H9 (cell line): Measurements from ENCODE around the gene NCAM2. TPM values are rescaled to one million over a fixed set of nuclear protein-coding genes. Genes with fewer than 3 reads are reported as not detected.

Experiments
- DNase-seq: peaks from one replicate; pipeline ENCODE4 v3.0.0-alpha.2; 2017
- H2AFZ ChIP-seq: one replicate; pipeline ENCODE4 v1.6.1; 2013; ENCODE audit warnings: mild to moderate bottlenecking, low read length, control low read depth, moderate library complexity
- H2AK5ac ChIP-seq: 2 replicates; pipeline ENCODE4 v1.6.1; 2013; ENCODE audit warnings: low read length, control low read depth, mixed read lengths; ENCODE audit not compliant: insufficient read length
- H2BK120ac ChIP-seq: one replicate; pipeline ENCODE4 v1.6.1; 2013; ENCODE audit warnings: low read depth, mild to moderate bottlenecking, low read length, control low read depth, inconsistent platforms; ENCODE audit not compliant: poor library complexity, severe bottlenecking
- H2BK12ac ChIP-seq: 2 replicates; pipeline ENCODE4 v1.6.1; 2013; ENCODE audit warnings: low read length, control low read depth, mixed read lengths, low read depth; ENCODE audit not compliant: insufficient read length
- H2BK15ac ChIP-seq: 2 replicates; pipeline ENCODE4 v1.6.1; 2013; ENCODE audit warnings: low read depth, low read length, control low read depth
- H2BK20ac ChIP-seq: one replicate; pipeline ENCODE4 v1.6.1; 2013; ENCODE audit warnings: low read depth, mild to moderate bottlenecking, low read length, control low read depth, inconsistent platforms; ENCODE audit not compliant: poor library complexity, severe bottlenecking
- H2BK5ac ChIP-seq: 2 replicates; pipeline ENCODE4 v1.6.1; 2013; ENCODE audit warnings: low read length, control low read depth, mixed read lengths; ENCODE audit not compliant: insufficient read length
- H3K14ac ChIP-seq: 2 replicates; pipeline ENCODE4 v1.6.1; 2013; ENCODE audit warnings: low read length, control low read depth; ENCODE audit not compliant: insufficient read depth
- H3K18ac ChIP-seq: 2 replicates; pipeline ENCODE4 v1.6.1; 2013; ENCODE audit warnings: low read depth, mild to moderate bottlenecking, mixed read lengths, low read length, control low read depth; ENCODE audit not compliant: insufficient read length
- H3K23ac ChIP-seq: 2 replicates; pipeline ENCODE4 v1.6.1; 2013; ENCODE audit warnings: low read length, control low read depth, mixed read lengths, low read depth; ENCODE audit not compliant: insufficient read length
- H3K23me2 ChIP-seq: 2 replicates; pipeline ENCODE4 v1.6.1; 2013; ENCODE audit warnings: low read depth, mild to moderate bottlenecking, mixed read lengths, low read length, control low read depth; ENCODE audit not compliant: insufficient read length, poor library complexity, severe bottlenecking
- H3K27ac ChIP-seq: 2 replicates; pipeline ENCODE4 v1.5.1; 2013; ENCODE audit warnings: low read length, control low read depth, mixed read lengths, low read depth; ENCODE audit not compliant: insufficient read length
- H3K27me3 ChIP-seq: 2 replicates; pipeline ENCODE4 v1.6.1; 2013; ENCODE audit warnings: low read length, control low read depth, inconsistent platforms; ENCODE audit not compliant: insufficient read depth
- H3K4ac ChIP-seq: 2 replicates; pipeline ENCODE4 v1.6.1; 2013; ENCODE audit warnings: low read depth, mild to moderate bottlenecking, control low read depth, inconsistent platforms, low read length, moderate library complexity
- H3K4me1 ChIP-seq: 2 replicates; pipeline ENCODE4 v1.6.1; 2013; ENCODE audit warnings: low read length, control low read depth, inconsistent platforms; ENCODE audit not compliant: insufficient read depth
- H3K4me2 ChIP-seq: 2 replicates; pipeline ENCODE4 v1.6.1; 2013; ENCODE audit warnings: low read length, control low read depth, mixed read lengths; ENCODE audit not compliant: insufficient read length, insufficient read depth
- H3K56ac ChIP-seq: 2 replicates; pipeline ENCODE4 v1.6.1; 2013; ENCODE audit warnings: low read depth, mild to moderate bottlenecking, mixed read lengths, low read length, control low read depth; ENCODE audit not compliant: insufficient read length
- H3K79me1 ChIP-seq: 2 replicates; pipeline ENCODE4 v1.6.1; 2013; ENCODE audit warnings: low read depth, mild to moderate bottlenecking, moderate library complexity, low read length, control low read depth, inconsistent platforms; ENCODE audit not compliant: insufficient read depth, poor library complexity, severe bottlenecking
- H3K79me2 ChIP-seq: 2 replicates; pipeline ENCODE4 v1.6.1; 2013; ENCODE audit warnings: low read length, control low read depth, inconsistent platforms; ENCODE audit not compliant: insufficient read depth
- H3K9ac ChIP-seq: 2 replicates; pipeline ENCODE4 v1.6.1; 2013; ENCODE audit warnings: low read length, control low read depth, mixed read lengths; ENCODE audit not compliant: insufficient read length; ENCODE audit errors: extremely low read depth
- H3K9me3 ChIP-seq: one replicate; pipeline ENCODE4 v1.6.1; 2013; ENCODE audit warnings: low read depth, low read length, inconsistent platforms; ENCODE audit not compliant: control insufficient read depth
- H3T11ph ChIP-seq: one replicate; pipeline ENCODE4 v1.6.1; 2013; ENCODE audit warnings: mild to moderate bottlenecking, low read length, control low read depth, inconsistent platforms
- H4K20me1 ChIP-seq: one replicate; pipeline ENCODE4 v1.6.1; 2013; ENCODE audit not compliant: control insufficient read depth, insufficient read length, insufficient read depth
- H4K5ac ChIP-seq: 2 replicates; pipeline ENCODE4 v1.6.1; 2013; ENCODE audit warnings: low read depth, mild to moderate bottlenecking, mixed read lengths, low read length, control low read depth; ENCODE audit not compliant: insufficient read length
- H4K8ac ChIP-seq: replicated peaks from 2 replicates; pipeline ENCODE4 v1.6.1; 2013; ENCODE audit warnings: low read length, control low read depth, mixed read lengths, low read depth; ENCODE audit not compliant: insufficient read length
- H4K91ac ChIP-seq: 2 replicates; pipeline ENCODE4 v1.6.1; 2013; ENCODE audit warnings: low read depth, mild to moderate bottlenecking, moderate library complexity, mixed read lengths, low read length, control low read depth; ENCODE audit not compliant: insufficient read length
- H3K27ac Mint-ChIP-seq, 3 experiments: 2 replicates in 2 of 3; 3 replicates in 1 of 3; pipeline ENCODE4 v1.8.0; 2020 to 2021; ENCODE audit warnings: mixed read lengths in 3 of 3, mild to moderate bottlenecking in 1 of 3, moderate library complexity in 1 of 3
- H3K27me3 Mint-ChIP-seq: 2 replicates; pipeline ENCODE4 v1.8.0; 2021; ENCODE audit warnings: low read depth, mild to moderate bottlenecking, moderate library complexity, mixed read lengths
- H3K36me3 Mint-ChIP-seq, 3 experiments: 2 replicates in 2 of 3; 3 replicates in 1 of 3; pipeline ENCODE4 v1.8.0; 2020 to 2021; ENCODE audit warnings: low read depth in 3 of 3, mixed read lengths in 3 of 3; ENCODE audit not compliant: insufficient read depth in 1 of 3
- H3K4me1 Mint-ChIP-seq, 2 experiments: 2 replicates each; pipeline ENCODE4 v1.8.0; 2020; ENCODE audit warnings: mixed read lengths in 2 of 2
- H3K4me3 Mint-ChIP-seq, 2 experiments: 2 replicates in 1 of 2; 3 replicates in 1 of 2; pipeline ENCODE4 v1.8.0; 2020 to 2021; ENCODE audit warnings: mild to moderate bottlenecking in 2 of 2, mixed read lengths in 2 of 2, moderate library complexity in 1 of 2
- H3K9me3 Mint-ChIP-seq, 2 experiments: 2 replicates in 1 of 2; 3 replicates in 1 of 2; pipeline ENCODE4 v1.8.0; 2020; ENCODE audit warnings: mild to moderate bottlenecking in 2 of 2, mixed read lengths in 2 of 2, moderate library complexity in 1 of 2
- WGBS: extraction: QIAGEN DNeasy Blood & Tissue Kit; methylation state at CpG from one replicate; pipeline ENCODE4 v1.1.7; 2013; ENCODE audit warnings: missing lambda C conversion rate, low lambda C conversion rate, mixed read lengths; ENCODE audit not compliant: insufficient read length; ENCODE audit errors: extremely low coverage; 5-methylcytosine and 5-hydroxymethylcytosine counted together
- total RNA-seq: library from RNA; stranded (reverse); gene quantifications from 2 replicates; pipeline ENCODE4 v1.2.1, GENCODE V29; 2021
- TF ChIP-seq, protein P1 (sequence below): fragments of 200-600 bp; sonication (generic); conservative IDR thresholded peaks from 3 replicates; pipeline ENCODE4 v1.8.0; 2021; ENCODE audit warnings: antibody characterized with exemption, mild to moderate bottlenecking

NCAM2 gene
- total RNA-seq, 1 experiment from 2014 or later, result 2.2 TPM

DNA sequence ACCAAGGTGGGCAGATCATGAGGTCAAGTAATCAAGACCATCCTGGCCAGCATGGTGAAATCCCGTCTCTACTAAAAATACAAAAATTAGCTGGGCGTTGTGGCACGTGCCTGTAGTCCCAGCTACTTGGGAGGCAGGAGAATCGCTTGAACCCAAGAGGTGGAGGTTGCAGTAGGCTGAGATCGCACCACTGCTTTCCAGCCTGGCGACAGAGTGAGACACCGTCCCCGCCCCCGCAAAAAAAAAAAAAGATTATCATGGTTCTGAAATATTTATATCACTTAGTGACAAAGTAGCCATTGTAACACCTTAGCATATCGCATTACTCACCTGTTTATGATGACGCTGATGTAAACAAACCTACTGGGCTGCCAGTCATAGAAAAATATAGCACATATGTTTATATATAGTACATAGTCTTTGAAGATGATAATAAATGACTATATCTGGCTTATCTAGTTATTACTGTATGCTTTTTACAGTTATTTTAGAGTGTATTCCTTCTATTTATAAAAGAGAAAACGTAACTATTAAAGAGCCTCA lies 160.2 kb downstream of the NCAM2 start:
- Histone ChIP-seq H2AK5ac (no peak overlapping the region), H3T11ph (no peak overlapping the region), H3K27ac (no peak overlapping the region), H3K79me2 (no peaks in the 10 kb centered on the region), H3K23ac (no peak overlapping the region), H2BK5ac (no peak overlapping the region), H3K9ac (no peak overlapping the region), H3K18ac (no peak overlapping the region), H2BK120ac (no peak overlapping the region), H3K14ac (no peak overlapping the region), H3K79me1 (no peaks in the 10 kb centered on the region), H3K27me3 (no peaks in the 10 kb centered on the region), H3K23me2 (no peaks in the 10 kb centered on the region), H3K4me2 (no peak overlapping the region), H4K91ac (no peak overlapping the region), H3K4me1 (no peaks in the 10 kb centered on the region), H4K20me1 (no peaks in the 10 kb centered on the region), H2BK20ac (no peak overlapping the region), H2AFZ (no peak overlapping the region), H3K4ac (no peak overlapping the region), H4K5ac (no peak overlapping the region), H4K8ac (no peak overlapping the region), H3K9me3 (no peaks in the 10 kb centered on the region), H2BK12ac (no peak overlapping the region), H2BK15ac (no peak overlapping the region), H3K56ac (no peak overlapping the region)
- no peak for DNase-seq
- H3K4me1 Mint-ChIP-seq, result no peaks in the 10 kb centered on the region
- no peak overlapping the region for H3K4me3 Mint-ChIP-seq
- no CpG with 5 or more reads among the region's 12 CpGs for WGBS
- no peaks in the 10 kb centered on the region for H3K36me3 Mint-ChIP-seq
- TF ChIP-seq, protein P1, sequence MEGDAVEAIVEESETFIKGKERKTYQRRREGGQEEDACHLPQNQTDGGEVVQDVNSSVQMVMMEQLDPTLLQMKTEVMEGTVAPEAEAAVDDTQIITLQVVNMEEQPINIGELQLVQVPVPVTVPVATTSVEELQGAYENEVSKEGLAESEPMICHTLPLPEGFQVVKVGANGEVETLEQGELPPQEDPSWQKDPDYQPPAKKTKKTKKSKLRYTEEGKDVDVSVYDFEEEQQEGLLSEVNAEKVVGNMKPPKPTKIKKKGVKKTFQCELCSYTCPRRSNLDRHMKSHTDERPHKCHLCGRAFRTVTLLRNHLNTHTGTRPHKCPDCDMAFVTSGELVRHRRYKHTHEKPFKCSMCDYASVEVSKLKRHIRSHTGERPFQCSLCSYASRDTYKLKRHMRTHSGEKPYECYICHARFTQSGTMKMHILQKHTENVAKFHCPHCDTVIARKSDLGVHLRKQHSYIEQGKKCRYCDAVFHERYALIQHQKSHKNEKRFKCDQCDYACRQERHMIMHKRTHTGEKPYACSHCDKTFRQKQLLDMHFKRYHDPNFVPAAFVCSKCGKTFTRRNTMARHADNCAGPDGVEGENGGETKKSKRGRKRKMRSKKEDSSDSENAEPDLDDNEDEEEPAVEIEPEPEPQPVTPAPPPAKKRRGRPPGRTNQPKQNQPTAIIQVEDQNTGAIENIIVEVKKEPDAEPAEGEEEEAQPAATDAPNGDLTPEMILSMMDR, result no peak
- H3K27ac Mint-ChIP-seq, result no peak overlapping the region
- H3K9me3 Mint-ChIP-seq, result no peaks in the 10 kb centered on the region
- H3K27me3 Mint-ChIP-seq, result no peaks in the 10 kb centered on the region
